SKM-1 treated with dmso at 0.1 percent for 144 hours (cell line): ENCODE results near the gene HYCC1.
"Not testable (repeated sequence)": the region's sequence is repeated elsewhere in the genome, so short reads cannot be mapped to it uniquely, and the experiment has no call there.

Source experiments
- DNase-seq: peaks from one replicate; lab custom pipeline; 2025; ENCODE audit not compliant: unreplicated experiment; lab: John Stamatoyannopoulos, UW

The HYCC1 gene

GRCh38 chr7:23013715-23014649, at the start of gene HYCC1:
TSS of gene HYCC1 (minus strand) at chr7:23014130. CDS start at chr7:22991111, 23,019 bp downstream.
- DNase-seq = peak; percentile 99

DNA sequence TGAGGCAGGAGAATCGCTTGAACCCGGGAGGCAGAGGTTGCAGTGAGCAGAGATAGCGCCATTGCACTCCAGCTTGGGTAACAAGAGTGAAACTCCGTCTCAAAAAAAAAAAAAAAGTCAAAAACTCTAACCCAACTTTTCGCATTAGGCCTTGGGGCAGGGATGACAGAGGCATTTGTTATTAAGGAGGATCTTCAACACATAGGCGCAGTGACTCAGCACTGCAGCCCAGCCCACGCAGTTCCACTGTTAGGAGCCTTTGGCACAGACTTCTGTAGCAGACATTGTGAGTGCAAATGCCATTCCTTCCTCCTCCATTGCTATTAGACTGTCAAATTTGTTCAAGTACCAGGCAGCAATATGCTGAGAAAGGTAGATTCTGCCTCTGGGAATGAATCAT, 48.5 kb upstream of the HYCC1 start:
- DNase-seq = no peak

- DNase-seq = no peak
Observed at GRCh38 chr7:23061327-23061726, 47.4 kb upstream of the HYCC1 start.

GRCh38 chr7:23058408-23059096, 44.6 kb upstream of the HYCC1 start:
- peak; percentile 52 for DNase-seq

DNA sequence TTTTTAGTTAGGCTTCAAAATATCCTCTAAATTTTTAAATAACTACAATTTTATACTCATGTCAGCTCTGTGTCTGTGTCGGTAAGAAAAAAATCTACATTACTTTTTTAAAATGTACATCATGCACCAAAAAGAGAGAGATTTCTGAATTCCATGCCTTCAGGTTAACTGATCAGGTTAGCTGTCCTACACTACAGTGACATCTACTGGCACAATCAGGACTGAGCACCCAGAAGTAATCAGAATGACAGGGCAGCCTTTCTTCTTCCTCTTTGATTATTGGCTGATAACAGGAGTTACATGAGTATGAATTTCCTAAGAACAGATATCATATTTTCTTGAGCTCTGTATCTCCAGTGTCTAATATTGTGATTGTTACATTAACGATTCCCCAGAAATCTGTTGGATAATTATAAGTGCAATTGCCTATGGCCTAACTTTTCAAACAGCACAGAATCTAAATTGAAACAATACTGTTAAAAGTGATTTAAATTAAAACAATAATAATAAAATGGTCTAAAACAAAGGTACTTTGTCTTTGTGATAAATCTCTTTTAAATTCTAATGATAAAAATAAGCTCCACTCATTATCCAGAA, 41.8 kb upstream of the HYCC1 start:
- DNase-seq = peak; percentile 70

- not testable (repeated sequence) for DNase-seq
Observed at GRCh38 chr7:23051124-23051485, 37.2 kb upstream of the HYCC1 start.

DNA sequence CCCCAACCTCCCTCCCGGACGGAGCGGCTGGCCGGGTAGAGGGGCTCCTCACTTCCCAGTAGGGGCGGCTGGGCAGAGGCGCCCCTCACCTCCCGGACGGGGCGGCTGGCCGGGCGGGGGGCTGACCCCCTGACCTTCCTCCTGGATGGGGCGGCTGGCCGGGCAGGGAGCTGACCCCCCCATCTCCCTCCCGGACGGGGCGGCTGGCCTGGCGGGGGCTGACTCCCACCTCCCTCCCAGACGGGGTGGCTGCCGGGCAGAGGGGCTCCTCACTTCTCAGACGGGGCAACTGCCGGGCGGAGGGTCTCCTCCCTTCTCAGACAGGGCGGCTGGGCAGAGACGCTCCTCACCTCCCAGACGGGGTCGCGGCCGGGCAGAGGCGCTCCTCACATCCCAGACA, 32.4 kb upstream of the HYCC1 start:
- not testable (repeated sequence) for DNase-seq

GRCh38 chr7:23045086-23045485, 31.2 kb upstream of the HYCC1 start:
- not testable (repeated sequence) for DNase-seq

DNA sequence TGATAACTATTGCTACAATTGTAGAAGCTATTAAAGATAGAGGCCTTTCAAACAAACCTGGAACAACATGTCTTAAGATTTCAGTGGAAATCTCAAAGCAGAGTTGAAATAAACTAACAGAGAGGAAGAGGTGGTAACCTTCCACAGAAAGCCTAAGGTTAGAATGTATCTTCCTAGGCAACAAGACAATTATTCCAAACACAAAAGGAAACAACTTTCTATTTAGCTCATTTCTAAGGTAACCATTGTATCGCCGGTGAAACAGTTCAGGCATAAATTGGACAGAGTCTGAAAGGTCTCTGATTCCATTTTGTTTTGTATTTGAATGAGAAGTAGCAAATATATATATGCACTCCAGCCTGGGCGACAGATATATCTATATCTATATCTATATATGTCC, 30.7 kb upstream of the HYCC1 start:
- no peak for DNase-seq

DNA sequence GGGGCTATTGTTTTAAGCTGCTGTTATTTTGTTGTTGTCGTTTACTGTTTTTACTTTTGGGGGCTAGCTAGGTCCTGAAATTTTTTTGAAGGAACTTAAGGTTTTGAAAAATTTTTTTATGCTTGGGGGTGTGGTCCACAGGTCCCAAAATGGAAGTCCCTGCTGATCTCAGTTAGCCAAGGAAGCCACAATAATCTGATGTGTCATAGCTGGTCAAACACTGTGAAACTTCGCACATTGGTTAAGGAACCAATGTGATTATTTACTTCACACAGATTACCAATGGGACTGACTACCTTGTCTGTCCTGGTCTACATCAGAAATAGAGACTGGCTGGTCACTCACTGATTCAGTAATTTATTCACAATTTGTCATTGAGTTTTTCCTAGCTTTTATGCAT, 29.5 kb upstream of the HYCC1 start:
- DNase-seq = no peak

DNA sequence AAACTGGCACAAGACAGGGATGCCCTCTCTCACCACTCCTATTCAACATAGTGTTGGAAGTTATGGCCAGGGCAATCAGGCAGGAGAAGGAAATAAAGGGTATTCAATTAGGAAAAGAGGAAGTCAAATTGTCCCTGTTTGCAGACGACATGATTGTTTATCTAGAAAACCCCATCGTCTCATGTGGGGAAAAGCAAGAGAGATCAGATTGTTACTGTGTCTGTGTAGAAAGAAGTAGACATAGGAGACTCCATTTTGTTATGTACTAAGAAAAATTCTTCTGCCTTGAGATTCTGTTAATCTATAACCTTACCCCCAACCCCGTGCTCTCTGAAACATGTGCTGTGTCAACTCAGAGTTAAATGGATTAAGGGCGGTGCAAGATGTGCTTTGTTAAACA, 25.7 kb upstream of the HYCC1 start:
- not testable (repeated sequence) for DNase-seq

GRCh38 chr7:23035542-23036371, 21.8 kb upstream of the HYCC1 start:
- not testable (repeated sequence) for DNase-seq

DNA sequence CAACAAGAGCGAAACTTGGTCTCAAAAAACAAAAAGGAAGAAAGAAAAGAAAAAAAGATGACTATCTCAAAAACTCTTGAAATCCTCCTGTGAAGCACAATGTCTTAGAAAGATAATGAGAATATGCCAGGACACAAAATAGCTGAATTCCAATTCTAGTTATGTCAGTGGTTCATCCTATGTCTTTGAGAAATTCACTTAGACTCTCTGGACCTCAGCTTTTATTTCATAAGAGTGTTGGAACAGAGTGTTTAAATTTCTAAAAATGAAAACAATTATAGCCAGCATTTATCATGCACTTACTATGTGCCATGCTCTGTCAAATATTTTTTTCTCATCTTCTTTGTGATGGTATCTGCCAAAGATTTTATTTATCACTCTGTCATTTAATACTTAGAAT, 13.3 kb upstream of the HYCC1 start:
- DNase-seq = no peak

DNA sequence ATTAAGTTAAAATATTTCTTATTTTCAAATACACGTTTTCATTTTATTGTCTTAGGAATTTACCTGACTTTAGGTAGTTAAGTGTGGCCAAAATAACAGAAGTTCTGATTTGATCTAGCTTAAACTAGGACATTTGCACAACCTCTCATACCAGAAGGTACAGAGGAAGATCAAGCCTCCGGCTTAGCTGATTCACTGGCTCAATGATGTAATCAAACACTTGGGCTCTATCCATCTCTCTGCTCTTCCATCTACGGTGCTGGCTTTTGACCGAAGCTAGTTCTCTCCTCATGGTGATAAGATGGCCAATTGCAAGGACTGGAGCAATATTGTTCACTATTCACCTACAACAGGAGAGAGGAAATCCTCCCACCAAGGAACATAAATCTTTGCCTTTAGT, 12.2 kb upstream of the HYCC1 start:
- DNase-seq = no peak

DNA sequence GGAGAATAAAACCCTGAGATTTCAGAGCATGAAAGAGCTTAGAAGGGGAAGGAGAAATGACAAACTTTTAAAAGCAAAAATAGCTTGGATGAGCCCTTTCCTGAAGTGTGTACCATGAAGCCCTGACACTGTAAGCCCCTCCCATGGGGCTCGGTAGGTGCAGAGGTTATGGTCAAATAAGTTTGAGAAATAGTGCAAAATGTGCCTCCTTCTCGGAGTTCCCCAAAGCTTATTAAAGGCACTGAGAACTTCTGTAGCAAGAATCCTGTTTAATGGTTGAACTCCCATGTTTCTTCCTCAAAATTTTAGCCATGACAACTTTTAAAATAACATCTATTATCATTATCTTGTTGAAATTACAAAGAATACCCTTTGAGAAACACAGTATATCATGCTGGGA, 10.5 kb upstream of the HYCC1 start:
- no peak for DNase-seq

GRCh38 chr7:23022851-23023250, 8.9 kb upstream of the HYCC1 start:
- no peak for DNase-seq

- no peak for DNase-seq
Observed at GRCh38 chr7:23022258-23022769, 8.4 kb upstream of the HYCC1 start.

DNA sequence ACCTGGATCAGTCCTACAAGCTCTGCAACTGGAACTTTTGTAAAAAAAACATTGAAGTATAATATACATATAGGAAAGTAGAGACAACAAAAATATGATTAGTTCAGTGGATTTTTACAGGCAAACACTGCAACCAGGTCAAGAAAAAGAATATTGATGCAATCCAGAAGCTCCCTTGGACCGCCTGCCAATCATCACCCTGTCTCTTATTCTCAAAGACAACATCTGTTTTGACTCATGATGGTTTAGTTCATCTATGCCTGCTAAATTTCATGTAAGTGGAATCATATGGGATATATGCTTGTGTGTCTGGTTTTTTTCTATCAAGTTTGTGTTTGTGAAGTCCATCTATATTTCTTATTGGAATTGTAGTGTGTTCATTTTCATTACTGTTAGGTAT, 7.7 kb upstream of the HYCC1 start:
- no peak for DNase-seq

DNA sequence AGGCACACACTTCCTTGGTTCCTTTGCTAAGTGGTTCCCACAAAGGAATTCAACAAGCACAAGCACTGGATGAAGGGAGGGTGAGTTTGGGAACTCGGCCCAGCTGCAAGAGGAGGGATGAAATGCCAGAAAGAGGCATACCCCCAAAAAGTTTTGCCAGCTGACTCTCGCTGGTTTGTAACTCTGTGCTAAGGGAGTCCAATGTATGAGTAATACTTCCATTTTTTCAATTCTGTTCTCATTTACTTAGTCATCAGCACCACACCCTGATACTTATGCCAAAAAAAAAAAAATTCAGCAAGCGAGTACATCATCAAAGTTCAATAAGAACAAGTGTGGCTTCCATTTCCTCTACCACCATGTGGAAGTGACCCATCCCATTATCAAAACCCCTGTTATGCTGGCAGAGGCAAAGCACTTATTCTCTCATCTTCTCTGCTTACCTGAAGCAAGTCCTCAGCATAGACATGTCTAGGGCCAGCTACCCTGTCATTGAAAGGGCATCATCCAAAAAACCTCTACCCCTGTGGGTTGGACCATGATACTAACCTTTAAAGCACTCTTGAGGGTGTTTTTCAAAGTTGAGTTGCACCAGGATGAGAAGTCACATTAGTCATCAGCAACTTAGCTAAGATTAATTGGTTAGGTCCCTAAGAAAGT, 6.9 kb upstream of the HYCC1 start:
- DNase-seq = no peak

- DNase-seq = no peak
Observed at GRCh38 chr7:23018750-23019149, 4.8 kb upstream of the HYCC1 start.
